H1 (cell line): ENCODE results near the gene ADGRG1. TPM values are rescaled to one million over a fixed set of nuclear protein-coding genes. Genes with fewer than 3 reads are reported as not detected.

ENCODE experiments used
- CTCF ChIA-PET: fragments of 300-600 bp; sonication (Branson Sonifier 250); formaldehyde crosslinking; loops from one replicate; lab custom pipeline; 2021; ENCODE audit not compliant: partially characterized antibody; lab: Charles Lee
- POLR2A ChIA-PET: fragments of 300-600 bp; sonication (Branson Sonifier 250); formaldehyde crosslinking; loops from one replicate; lab custom pipeline; 2021; ENCODE audit warnings: inconsistent platforms; ENCODE audit not compliant: partially characterized antibody; lab: Charles Lee
- DNase-seq, 2 experiments: peaks; one replicate each; pipeline versions ENCODE4 v3.0.0 to v3.0.0-alpha.2; 2010 to 2022; ENCODE audit warnings: low spot score in 2 of 2, low read depth in 1 of 2, mixed read lengths in 1 of 2
- FAIRE-seq: peaks from 2 replicates; lab custom pipeline; 2011; peaks lifted over from hg19 to GRCh38; lab: Jason Lieb, UNC
- H2AFZ ChIP-seq: 2 replicates; pipeline ENCODE4 v1.8.1; 2012; ENCODE audit warnings: low read length, inconsistent platforms
- H2AK5ac ChIP-seq: 2 replicates; pipeline ENCODE4 v1.6.1; 2013; ENCODE audit warnings: low read depth, low read length
- H2BK120ac ChIP-seq: replicated peaks from 2 replicates; pipeline ENCODE3; 2013; ENCODE audit warnings: low read depth, low read length, inconsistent platforms
- H2BK12ac ChIP-seq: 2 replicates; pipeline ENCODE4 v1.6.1; 2013; ENCODE audit warnings: low read depth, low read length
- H2BK15ac ChIP-seq: 2 replicates; pipeline ENCODE4 v1.6.1; 2013; ENCODE audit warnings: low read length
- H2BK20ac ChIP-seq: 2 replicates; pipeline ENCODE4 v1.6.1; 2013; ENCODE audit warnings: low read length
- H2BK5ac ChIP-seq: 2 replicates; pipeline ENCODE4 v1.6.1; 2013; ENCODE audit warnings: low read depth, low read length
- H3K14ac ChIP-seq: 2 replicates; pipeline ENCODE4 v1.6.1; 2013; ENCODE audit warnings: inconsistent platforms; ENCODE audit not compliant: insufficient read length
- H3K18ac ChIP-seq: 2 replicates; pipeline ENCODE4 v1.6.1; 2013; ENCODE audit warnings: low read length; ENCODE audit errors: extremely low read depth
- H3K23ac ChIP-seq: 2 replicates; pipeline ENCODE4 v1.6.1; 2013; ENCODE audit warnings: inconsistent platforms; ENCODE audit not compliant: insufficient read length
- H3K23me2 ChIP-seq: 2 replicates; pipeline ENCODE4 v1.6.1; 2013; ENCODE audit warnings: low read depth, low read length
- H3K27ac ChIP-seq: 2 replicates; pipeline ENCODE4 v1.6.1; 2011; ENCODE audit warnings: low read depth, low read length, inconsistent platforms
- H3K27me3 ChIP-seq, 4 experiments: replicated peaks in 1 of 4; 1 replicate in 1 of 4; 2 replicates in 3 of 4; pipeline versions ENCODE4 v1.6.1 to v1.8.1; 2011 to 2013; ENCODE audit warnings: low read length in 3 of 4, mild to moderate bottlenecking in 3 of 4, inconsistent platforms in 2 of 4, mixed read lengths in 2 of 4, moderate library complexity in 1 of 4; ENCODE audit not compliant: control insufficient read depth in 3 of 4, insufficient read depth in 3 of 4; ENCODE audit errors: extremely low read depth in 1 of 4
- H3K36me3 ChIP-seq, 4 experiments: 2 replicates each; pipeline versions ENCODE4 v1.6.1 to v1.8.1; 2011 to 2013; ENCODE audit warnings: mild to moderate bottlenecking in 4 of 4, low read length in 3 of 4, moderate library complexity in 2 of 4, control low read depth in 1 of 4, inconsistent platforms in 1 of 4; ENCODE audit not compliant: insufficient read depth in 4 of 4, control insufficient read depth in 2 of 4
- H3K4ac ChIP-seq: replicated peaks from 2 replicates; pipeline ENCODE3; 2013; ENCODE audit warnings: low read length, low read depth, mixed read lengths, inconsistent platforms; ENCODE audit not compliant: insufficient read length
- H3K4me1 ChIP-seq, 4 experiments: replicated peaks in 1 of 4; 1 replicate in 1 of 4; 2 replicates in 3 of 4; pipeline versions ENCODE4 v1.6.1 to v1.8.1; 2011 to 2013; ENCODE audit warnings: low read length in 3 of 4, inconsistent platforms in 2 of 4, mixed read lengths in 1 of 4; ENCODE audit not compliant: insufficient read depth in 4 of 4, control insufficient read depth in 3 of 4
- H3K4me2 ChIP-seq, 2 experiments: 2 replicates each; pipeline versions ENCODE4 v1.6.1 to v1.8.1; 2011 to 2013; ENCODE audit warnings: low read depth in 2 of 2, low read length in 2 of 2, control low read depth in 1 of 2, inconsistent platforms in 1 of 2, mild to moderate bottlenecking in 1 of 2; ENCODE audit not compliant: insufficient read depth in 1 of 2
- H3K4me3 ChIP-seq, 4 experiments: fragments of 200-600, 300-600 bp in 1 of 4; sonication (generic), shearing (Covaris generic), sonication (Bioruptor Twin) in 1 of 4; 2 replicates each; pipeline versions ENCODE4 v1.5.1 to v1.8.1; 2011 to 2016; ENCODE audit warnings: low read length in 4 of 4, low read depth in 3 of 4, control low read depth in 2 of 4, inconsistent platforms in 2 of 4, mild to moderate bottlenecking in 2 of 4, mixed read lengths in 1 of 4, moderate library complexity in 1 of 4; ENCODE audit not compliant: insufficient read depth in 2 of 4; ENCODE audit errors: extremely low read depth in 1 of 4
- H3K56ac ChIP-seq: replicated peaks from 2 replicates; pipeline ENCODE3; 2013; ENCODE audit warnings: low read depth, mild to moderate bottlenecking, mixed read lengths, low read length, inconsistent platforms; ENCODE audit not compliant: insufficient read length
- H3K79me1 ChIP-seq: 2 replicates; pipeline ENCODE4 v1.6.1; 2013; ENCODE audit warnings: low read depth, low read length, control low read depth
- H3K79me2 ChIP-seq, 2 experiments: 2 replicates each; pipeline versions ENCODE4 v1.6.1 to v1.8.1; 2012 to 2013; ENCODE audit warnings: low read length in 2 of 2, mild to moderate bottlenecking in 2 of 2, inconsistent platforms in 1 of 2; ENCODE audit not compliant: insufficient read depth in 2 of 2, control insufficient read depth in 1 of 2
- H3K9ac ChIP-seq, 4 experiments: replicated peaks in 1 of 4; 1 replicate in 1 of 4; 2 replicates in 3 of 4; pipeline versions ENCODE4 v1.6.1 to v1.8.1; 2011 to 2013; ENCODE audit warnings: low read depth in 3 of 4, low read length in 3 of 4, control low read depth in 2 of 4, mild to moderate bottlenecking in 2 of 4, moderate library complexity in 2 of 4, inconsistent platforms in 1 of 4; ENCODE audit errors: extremely low read depth in 1 of 4
- H3K9me3 ChIP-seq, 2 experiments: 2 replicates each; pipeline versions ENCODE4 v1.6.1 to v1.8.1; 2012 to 2013; ENCODE audit warnings: mild to moderate bottlenecking in 2 of 2, moderate library complexity in 2 of 2, control low read depth in 1 of 2, inconsistent platforms in 1 of 2, low read depth in 1 of 2, low read length in 1 of 2, mixed read lengths in 1 of 2; ENCODE audit not compliant: insufficient read depth in 2 of 2
- H4K20me1 ChIP-seq, 2 experiments: replicated peaks in 1 of 2; 2 replicates each; pipeline versions ENCODE3 to v1.8.1; 2011 to 2013; ENCODE audit warnings: inconsistent platforms in 2 of 2, low read length in 2 of 2, mild to moderate bottlenecking in 1 of 2; ENCODE audit not compliant: insufficient read depth in 2 of 2, control insufficient read depth in 1 of 2
- H4K5ac ChIP-seq: 2 replicates; pipeline ENCODE4 v1.6.1; 2013; ENCODE audit warnings: low read length, low read depth, mixed read lengths, inconsistent platforms; ENCODE audit not compliant: insufficient read length
- H4K8ac ChIP-seq: 2 replicates; pipeline ENCODE4 v1.8.0; 2013; ENCODE audit warnings: mild to moderate bottlenecking, moderate library complexity, low read length, inconsistent platforms; ENCODE audit not compliant: insufficient read depth; ENCODE audit errors: extremely low read depth
- H4K91ac ChIP-seq: replicated peaks from 2 replicates; pipeline ENCODE3; 2013; ENCODE audit warnings: low read length, mixed read lengths, inconsistent platforms; ENCODE audit not compliant: insufficient read length
- BACH1 ChIP-seq: IDR thresholded peaks from 2 replicates; pipeline ENCODE4 v1.6.1; 2012; ENCODE audit warnings: low read length, improper control_type of control experiment
- CBX5 ChIP-seq: fragments of 300-800, 300-1000 bp; sonication (generic); IDR thresholded peaks from 2 replicates; pipeline ENCODE4 v1.7.1; 2016; ENCODE audit warnings: antibody characterized with exemption, low read length, low read depth
- CEBPB ChIP-seq: IDR thresholded peaks from 2 replicates; pipeline ENCODE4 v1.6.1; 2012; ENCODE audit warnings: low read depth, low read length
- CHD1 ChIP-seq: IDR thresholded peaks from 2 replicates; pipeline ENCODE4 v1.6.1; 2012; ENCODE audit warnings: low read depth, low read length, improper control_type of control experiment
- CTBP2 ChIP-seq: IDR thresholded peaks from 2 replicates; pipeline ENCODE4 v1.7.0; 2011; ENCODE audit warnings: borderline replicate concordance, mild to moderate bottlenecking, moderate library complexity, mixed read lengths, low read length; ENCODE audit not compliant: insufficient read depth, insufficient read length
- MAX ChIP-seq: IDR thresholded peaks from 2 replicates; pipeline ENCODE4 v1.6.1; 2012; ENCODE audit warnings: inconsistent platforms
- NANOG ChIP-seq: IDR thresholded peaks from 2 replicates; pipeline ENCODE4 v1.6.1; 2011; ENCODE audit warnings: low read length, low read depth, mild to moderate bottlenecking, inconsistent platforms; ENCODE audit not compliant: insufficient read depth, poor library complexity, severe bottlenecking
- PHF8 ChIP-seq: fragments of 200-600 bp; sonication (generic); conservative IDR thresholded peaks from 2 replicates; pipeline ENCODE4 v1.7.1; 2012; ENCODE audit warnings: low read depth, mild to moderate bottlenecking, inconsistent platforms, low read length, moderate library complexity
- POLR2A ChIP-seq, 2 experiments: IDR thresholded peaks; 1 replicate in 1 of 2; 2 replicates in 1 of 2; pipeline ENCODE4 v1.6.1; 2011; ENCODE audit warnings: low read depth in 2 of 2, low read length in 2 of 2, mild to moderate bottlenecking in 2 of 2; ENCODE audit errors: control extremely low read depth in 1 of 2
- RFX5 ChIP-seq: IDR thresholded peaks from 2 replicates; pipeline ENCODE4 v1.6.1; 2011; ENCODE audit warnings: low read depth, low read length, improper control_type of control experiment, borderline replicate concordance
- SIN3A ChIP-seq, 2 experiments: IDR thresholded peaks in 1 of 2; conservative IDR thresholded peaks in 1 of 2; 2 replicates each; pipeline ENCODE4 v1.6.1; 2011 to 2012; ENCODE audit warnings: low read length in 2 of 2, improper control_type of control experiment in 1 of 2, low read depth in 1 of 2, mild to moderate bottlenecking in 1 of 2
- SRF ChIP-seq: IDR thresholded peaks from 2 replicates; pipeline ENCODE4 v1.6.1; 2011; ENCODE audit warnings: mild to moderate bottlenecking, low read depth, low read length, moderate library complexity
- TAF7 ChIP-seq: optimal IDR thresholded peaks from 2 replicates; pipeline ENCODE3; 2011; ENCODE audit warnings: low read depth, mild to moderate bottlenecking, inconsistent platforms, low read length, moderate library complexity, borderline replicate concordance
- WGBS, 2 experiments: shearing (Covaris generic) in 1 of 2; methylation state at CpG; one replicate each; pipeline versions ENCODE4 v1.1.6 to v1.1.7; 2013 to 2015; ENCODE audit warnings: low lambda C conversion rate in 2 of 2, mixed read lengths in 2 of 2, inconsistent platforms in 1 of 2, low coverage in 1 of 2, missing lambda C conversion rate in 1 of 2; ENCODE audit not compliant: insufficient replicate concordance in 2 of 2, insufficient coverage in 1 of 2, insufficient read length in 1 of 2; ENCODE audit errors: extremely low coverage in 1 of 2, missing lambda C conversion rate in 1 of 2; 5-methylcytosine and 5-hydroxymethylcytosine counted together
- polyA plus RNA-seq, 7 experiments: library from polyadenylated mRNA; depleted of rRNA in 3 of 7; stranded (reverse) in 5 of 7; unstranded in 2 of 7; fragments of >200 nt in 5 of 7; fragments of 200-250 nt in 2 of 7; gene quantifications; 1 replicate in 5 of 7; 2 replicates in 1 of 7; 4 replicates in 1 of 7; pipeline versions ENCODE4 v1.2.1 to v1.2.3, GENCODE V29; 2011 to 2013; ENCODE audit warnings: missing spikeins in 2 of 7, mixed read lengths in 2 of 7
- total RNA-seq: library from RNA; stranded (reverse); fragmentation: NEBNext Ultra II Directional; extraction: Animal tissue kit (Norgen Biotek cat#: 25700); gene quantifications from 2 replicates; pipeline ENCODE4 v1.2.1, GENCODE V29; 2021

Gene ADGRG1
- total and polyA plus RNA-seq, 2 of the 8 experiments (the other 6 are each of a cell fraction or from before 2014, with no cell fraction given) = 1.3 to 2.6 TPM

DNA sequence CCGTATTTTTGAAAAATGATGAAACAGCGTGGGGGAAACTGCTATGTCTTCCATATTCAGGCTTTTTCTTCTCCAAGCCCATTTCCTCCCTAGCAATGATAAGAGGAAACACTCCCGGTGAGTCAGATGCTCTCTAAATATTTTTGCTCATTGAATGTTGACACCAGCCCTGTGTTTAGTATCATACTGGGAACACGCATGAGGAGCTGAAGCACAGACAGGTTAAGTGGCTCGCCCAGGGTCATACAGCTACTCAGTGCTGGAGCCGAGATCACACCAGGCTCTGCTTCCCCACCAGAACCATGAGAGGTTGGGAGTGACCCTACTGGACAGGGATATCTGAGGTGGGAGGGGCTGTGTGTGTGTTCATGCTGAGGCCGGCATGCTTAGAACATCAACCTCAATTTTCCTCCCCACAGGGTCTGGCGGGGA, 37.8 kb upstream of the ADGRG1 start:
- no peaks in the 10 kb centered on the region; a peak in 1 of 7 replicates for H3K4me1 ChIP-seq
- H2BK12ac ChIP-seq = no peak overlapping the region
- H3K27ac ChIP-seq = no peak overlapping the region
- no peak overlapping the region for H2BK15ac ChIP-seq
- no peak for DNase-seq
- H4K91ac ChIP-seq = no peak overlapping the region
- WGBS, 2 experiments = 81% methylated on average over 8 of the region's 8 CpGs; no CpG with 5 or more reads in 1 of the 2 experiments
- POLR2A ChIA-PET = interaction anchor here (0.5 to 0.8 kb wide), 2 partner anchors 13 to 59 kb away, joined by 3 read pairs; no protein-coding TSS in a partner anchor
- H3K9ac ChIP-seq = no peak overlapping the region
- no peak overlapping the region for H3K14ac ChIP-seq
- H2BK5ac ChIP-seq = no peak overlapping the region
- H4K20me1 ChIP-seq = no peaks in the 10 kb centered on the region
- H3K4me3 ChIP-seq = no peak overlapping the region
- no peak for FAIRE-seq
- TF ChIP-seq CEBPB (no peak), MAX (no peak), SRF (no peak), CTBP2 (no peak), CBX5 (no peak), SIN3A (conservative IDR thresholded peaks at IDR 0.05 in 1 of 2, IDR thresholded peaks at IDR 0.05 in 1 of 2; ENCODE audit: low read depth in 1 of 2, low read length in 2 of 2) (no peak), BACH1 (no peak), CHD1 (no peak), TAF7 (no peak), NANOG (no peak), POLR2A (IDR thresholded peaks at IDR 0.05; ENCODE audit: control extremely low read depth in 1 of 2, low read depth in 2 of 2, low read length in 2 of 2) (no peak), RFX5 (no peak), PHF8 (no peak)
- no peak overlapping the region for H3K56ac ChIP-seq
- no peak overlapping the region for H3K4me2 ChIP-seq
- no peak overlapping the region for H2BK120ac ChIP-seq
- H2AK5ac ChIP-seq = no peak overlapping the region
- no peak overlapping the region for H4K5ac ChIP-seq
- no peak overlapping the region for H3K23ac ChIP-seq
- peaks cover 0 to 5% of the 10 kb centered on the region in 2 experiments; a peak in 1 of 4 replicates for H3K9me3 ChIP-seq
- H3K27me3 ChIP-seq = peaks cover 0 to 4% (median under 1%) of the 10 kb centered on the region in 4 experiments; a peak in 2 of 7 replicates
- no peaks in the 10 kb centered on the region for H3K36me3 ChIP-seq
- no peaks in the 10 kb centered on the region for H3K79me2 ChIP-seq
- H2BK20ac ChIP-seq = no peak overlapping the region
- no peak overlapping the region for H2AFZ ChIP-seq
- no peak overlapping the region for H3K4ac ChIP-seq
- CTCF ChIA-PET = interaction anchor here (0.5 to 9.0 kb wide), 39 partner anchors 9 to 300 kb away, joined by 3 to 122 read pairs (median 4); partner anchors contain the start of gene KATNB1
- no peak overlapping the region for H4K8ac ChIP-seq
- H3K79me1 ChIP-seq = no peaks in the 10 kb centered on the region
- H3K23me2 ChIP-seq = no peaks in the 10 kb centered on the region; the same call in 1 of the 2 replicates
- no peak overlapping the region for H3K18ac ChIP-seq
